Fibroblast of lung (primary cell): Measurements from ENCODE around the gene CD82.
"Not testable (repeated sequence)": the region's sequence is repeated elsewhere in the genome, so short reads cannot be mapped to it uniquely, and the experiment has no call there.

Experiments
- CTCF ChIP-seq, 2 donors: IDR thresholded peaks in 1 of 2; conservative IDR thresholded peaks in 1 of 2; 1 replicate in 1 of 2; 2 replicates in 1 of 2; pipeline ENCODE4 v1.5.1; 2011 to 2012; ENCODE audit warnings: low read length in 2 of 2, control low read depth in 1 of 2, inconsistent platforms in 1 of 2, low read depth in 1 of 2, mild to moderate bottlenecking in 1 of 2
- EZH2 ChIP-seq: IDR thresholded peaks from 2 replicates; pipeline ENCODE4 v1.5.1; 2012; ENCODE audit warnings: low read length, control low read depth, mild to moderate bottlenecking; ENCODE audit errors: missing control alignments

GRCh38 chr11:44647255-44647955 is 81.9 kb downstream of the CD82 start:
- not testable (repeated sequence) for TF ChIP-seq CTCF (conservative IDR thresholded peaks at IDR 0.05 in 1 of 2, IDR thresholded peaks at IDR 0.05 in 1 of 2; ENCODE audit: low read depth in 1 of 2, low read length in 2 of 2); EZH2
